HepG2 (cell line): ENCODE data around the gene C1QTNF12.

Experiments used
- ATF7-NPFF ChIP-seq: sonication (generic); formaldehyde crosslinking; IDR thresholded peaks from 2 replicates; pipeline ENCODE4 v1.8.1; 2023; ENCODE audit warnings: mild to moderate bottlenecking, low read depth, missing genetic modification reagents, moderate library complexity
- CTCF ChIP-seq: sonication (generic); formaldehyde crosslinking; IDR thresholded peaks from 2 replicates; pipeline ENCODE4 v1.5.0; 2020; ENCODE audit warnings: mild to moderate bottlenecking, missing genetic modification reagents, moderate library complexity
- ETV6 ChIP-seq: sonication (generic); formaldehyde crosslinking; conservative IDR thresholded peaks from 2 replicates; pipeline ENCODE4 v1.4.0; 2020; ENCODE audit warnings: missing genetic modification reagents
- GATAD2A ChIP-seq: IDR thresholded peaks from 2 replicates; pipeline ENCODE4 v1.6.1; 2016
- PHF8 ChIP-seq: sonication (generic); formaldehyde crosslinking; IDR thresholded peaks from 2 replicates; pipeline ENCODE4 v1.5.0; 2020; ENCODE audit warnings: missing genetic modification reagents
- POLR2A ChIP-seq, 2 experiments: IDR thresholded peaks; 2 replicates each; pipeline ENCODE4 v1.6.1; 2011; ENCODE audit warnings: low read depth in 2 of 2, low read length in 2 of 2, mild to moderate bottlenecking in 1 of 2, moderate library complexity in 1 of 2; ENCODE audit not compliant: insufficient read depth in 1 of 2
- ZNF549 ChIP-seq: sonication (generic); formaldehyde crosslinking; IDR thresholded peaks from 2 replicates; pipeline ENCODE4 v1.5.0; 2020; ENCODE audit warnings: missing genetic modification reagents

DNA sequence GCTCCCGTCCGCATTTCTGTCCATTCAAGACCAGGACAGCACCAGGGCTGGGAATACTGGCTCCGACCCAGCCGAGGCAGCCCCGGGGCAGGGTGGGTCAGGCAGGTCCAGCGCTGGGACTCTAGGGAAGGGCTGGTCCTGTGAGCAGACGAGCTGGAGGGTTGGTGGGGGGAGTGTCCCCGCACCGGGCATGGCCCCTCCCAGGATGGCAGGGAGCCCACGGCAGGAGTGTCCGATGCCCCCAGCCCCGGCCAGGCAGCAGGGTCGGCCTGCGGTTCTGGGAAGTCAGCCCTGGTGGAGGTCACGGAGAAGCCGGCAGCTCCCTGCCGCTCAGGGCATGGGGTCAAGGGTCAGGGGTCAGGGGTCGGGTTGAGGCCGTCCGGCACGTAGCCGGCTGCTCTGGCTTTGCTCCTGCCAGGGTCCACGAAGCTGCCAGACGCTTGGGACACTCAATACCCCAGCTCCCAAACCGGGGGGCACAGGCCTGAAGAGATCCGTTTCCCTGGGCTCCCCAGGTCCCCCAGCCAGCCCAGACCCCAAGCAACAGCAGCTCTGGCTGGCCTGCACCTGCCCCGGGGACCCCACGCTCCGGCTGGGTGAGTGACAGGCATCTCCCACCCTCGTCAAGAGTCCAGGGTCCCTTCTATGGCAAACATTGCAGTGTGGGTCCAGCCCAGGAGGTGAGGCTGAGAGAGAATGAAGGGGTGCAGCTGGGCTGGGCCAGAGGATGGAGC, 6.7 kb downstream of the C1QTNF12 start:
- TF ChIP-seq ETV6 (CRISPR knock-in tag) (no peak), CTCF (CRISPR knock-in tag) (peak; percentile 4), ZNF549 (no peak), GATAD2A (CRISPR knock-in tag) (peak; percentile 33; the same call in 1 of the 2 replicates), POLR2A (IDR thresholded peaks at IDR 0.05; ENCODE audit: insufficient read depth in 1 of 2, low read depth in 2 of 2, low read length in 2 of 2) (no peak), ATF7-NPFF (CRISPR knock-in tag) (no peak), PHF8 (CRISPR knock-in tag) (no peak; the same call in 1 of the 2 replicates)
